Measurements from ENCODE around the gene WSCD2. TPM values are rescaled to one million over a fixed set of nuclear protein-coding genes. Genes with fewer than 3 reads are reported as not detected.

WSCD2 gene
- total and polyA plus RNA-seq, 8 donors: 0.25 to 6.7 (median 1.4) TPM; not detected in 3

- peaks cover 0 to 4% (median 0%) of the 10 kb centered on the region in 3 donors for H3K27me3 ChIP-seq
- H3K9me3 ChIP-seq: no peaks in the 10 kb centered on the region
- no peak for DNase-seq
- no peak for TF ChIP-seq POLR2AphosphoS5 (IDR thresholded peaks at IDR 0.05)
- no peak for TF ChIP-seq EP300 (IDR thresholded peaks at IDR 0.05)
- no peak for TF ChIP-seq POLR2A (IDR thresholded peaks at IDR 0.05)
- no peak for TF ChIP-seq CTCF (IDR thresholded peaks at IDR 0.05)
- H3K4me1 ChIP-seq: no peaks in the 10 kb centered on the region
- H3K4me3 ChIP-seq: no peak overlapping the region
- no peaks in the 10 kb centered on the region for H3K36me3 ChIP-seq
- intact Hi-C loops (cut with DNase I; ENCODE audit: low total_unique reads): no loop called here
- WGBS, 5 donors: 75 to 82% (median 79%) methylated on average over 2 of the region's 2 CpGs
- no peak overlapping the region for H3K27ac ChIP-seq
These were observed 41.1 kb downstream of the WSCD2 start for GRCh38 chr12:108170164-108170563.

- 69 to 83% (median 75%) methylated on average over 2 of the region's 2 CpGs for WGBS, 5 donors
- Histone ChIP-seq H3K9me3 (no peaks in the 10 kb centered on the region), H3K4me1 (no peaks in the 10 kb centered on the region), H3K27me3 (peaks cover 0 to 4% (median 0%) of the 10 kb centered on the region in 3 donors), H3K4me3 (no peak overlapping the region), H3K36me3 (no peaks in the 10 kb centered on the region), H3K27ac (no peak overlapping the region)
- no peak for DNase-seq
- TF ChIP-seq EP300 (IDR thresholded peaks at IDR 0.05) (no peak), CTCF (IDR thresholded peaks at IDR 0.05) (no peak), POLR2A (IDR thresholded peaks at IDR 0.05) (no peak), POLR2AphosphoS5 (IDR thresholded peaks at IDR 0.05) (no peak)
- intact Hi-C loops (cut with DNase I; ENCODE audit: low total_unique reads): no loop called here
These were observed 42.9 kb downstream of the WSCD2 start for GRCh38 chr12:108172033-108172432.

- no peaks in the 10 kb centered on the region for H3K4me1 ChIP-seq
- H3K9me3 ChIP-seq: peaks cover 0 to 6% (median 0%) of the 10 kb centered on the region in 4 donors
- intact Hi-C loops (cut with DNase I; ENCODE audit: low total_unique reads): no loop called here
- H3K27ac ChIP-seq: no peak overlapping the region
- no peaks in the 10 kb centered on the region for H3K27me3 ChIP-seq
- no peaks in the 10 kb centered on the region for H3K36me3 ChIP-seq
- no peak overlapping the region for H3K4me3 ChIP-seq
- TF ChIP-seq POLR2A (IDR thresholded peaks at IDR 0.05) (no peak), POLR2AphosphoS5 (IDR thresholded peaks at IDR 0.05) (no peak), CTCF (IDR thresholded peaks at IDR 0.05) (no peak), EP300 (IDR thresholded peaks at IDR 0.05) (no peak)
- WGBS, 5 donors: 37 to 48% (median 42%) methylated on average over 2 to 4 of the region's 4 CpGs
- no peak for DNase-seq
These were observed 44.1 kb downstream of the WSCD2 start for GRCh38 chr12:108173160-108173559.

- Histone ChIP-seq H3K36me3 (no peaks in the 10 kb centered on the region), H3K27me3 (no peaks in the 10 kb centered on the region), H3K4me3 (no peak overlapping the region), H3K9me3 (peaks cover 0 to 6% (median 0%) of the 10 kb centered on the region in 4 donors), H3K27ac (no peak overlapping the region), H3K4me1 (no peaks in the 10 kb centered on the region)
- no peak for DNase-seq
- intact Hi-C loops (cut with DNase I; ENCODE audit: low total_unique reads): no loop called here
- WGBS, 5 donors: 58 to 73% (median 67%) methylated on average over 6 of the region's 6 CpGs
- TF ChIP-seq POLR2AphosphoS5 (IDR thresholded peaks at IDR 0.05) (no peak), EP300 (IDR thresholded peaks at IDR 0.05) (no peak), CTCF (IDR thresholded peaks at IDR 0.05) (no peak), POLR2A (IDR thresholded peaks at IDR 0.05) (no peak)
These were observed 44.8 kb downstream of the WSCD2 start for GRCh38 chr12:108173892-108174291.

All from stomach (tissue), 9 donors.